ENCODE measurements around the gene KIF3B.

Gene KIF3B

GRCh38 chr20:32343439-32343838 is 66.0 kb downstream of the KIF3B start:
- no peak for TF ChIP-seq CTCF (IDR thresholded peaks at IDR 0.05)
- Histone ChIP-seq H3K9ac (no peak overlapping the region), H3K4me1 (no peaks in the 10 kb centered on the region)

GRCh38 chr20:32344835-32345506 is 67.5 kb downstream of the KIF3B start:
- Histone ChIP-seq H3K27me3 (ENCODE audit: control insufficient read depth, insufficient read depth, low read length) (no peaks in the 10 kb centered on the region), H3K9me3 (ENCODE audit: control insufficient read depth, low read length) (no peaks in the 10 kb centered on the region), H3K4me2 (ENCODE audit: low read length) (no peak overlapping the region), H3K9ac (no peak overlapping the region), H2AFZ (no peak overlapping the region), H3K4me1 (no peaks in the 10 kb centered on the region), H3K27ac (no peak overlapping the region), H3K36me3 (ENCODE audit: control insufficient read depth, insufficient read depth, low read length) (no peaks in the 10 kb centered on the region), H3K4me3 (ENCODE audit: low read depth, low read length) (no peak overlapping the region), H3K79me2 (no peaks in the 10 kb centered on the region)
- no peak for TF ChIP-seq CTCF (IDR thresholded peaks at IDR 0.05)

More at GRCh38 chr20:32343439-32343838, 66.0 kb downstream of the KIF3B start:
- no peaks in the 10 kb centered on the region for H3K79me2 ChIP-seq
- H3K36me3 ChIP-seq (ENCODE audit: control insufficient read depth, insufficient read depth, low read length), result no peaks in the 10 kb centered on the region
- no peak overlapping the region for H3K4me2 ChIP-seq (ENCODE audit: low read length)
- no peaks in the 10 kb centered on the region for H3K9me3 ChIP-seq (ENCODE audit: control insufficient read depth, low read length)
- H3K27ac ChIP-seq, result no peak overlapping the region
- H2AFZ ChIP-seq, result no peak overlapping the region
- no peak overlapping the region for H3K4me3 ChIP-seq (ENCODE audit: low read depth, low read length)
- no peaks in the 10 kb centered on the region for H3K27me3 ChIP-seq (ENCODE audit: control insufficient read depth, insufficient read depth, low read length)

GRCh38 chr20:32348207-32348606 is 70.8 kb downstream of the KIF3B start:
- no peak overlapping the region for H3K4me3 ChIP-seq (ENCODE audit: low read depth, low read length)
- H3K27me3 ChIP-seq (ENCODE audit: control insufficient read depth, insufficient read depth, low read length), result no peaks in the 10 kb centered on the region
- H3K4me2 ChIP-seq (ENCODE audit: low read length), result no peak overlapping the region
- no peaks in the 10 kb centered on the region for H3K4me1 ChIP-seq
- no peak overlapping the region for H3K9ac ChIP-seq
- H3K27ac ChIP-seq, result no peak overlapping the region
- no peaks in the 10 kb centered on the region for H3K79me2 ChIP-seq
- H2AFZ ChIP-seq, result no peak overlapping the region
- no peaks in the 10 kb centered on the region for H3K36me3 ChIP-seq (ENCODE audit: control insufficient read depth, insufficient read depth, low read length)
- no peaks in the 10 kb centered on the region for H3K9me3 ChIP-seq (ENCODE audit: control insufficient read depth, low read length)
- no peak for TF ChIP-seq CTCF (IDR thresholded peaks at IDR 0.05)

GRCh38 chr20:32350421-32350820 is 73.0 kb downstream of the KIF3B start:
- Histone ChIP-seq H3K79me2 (no peaks in the 10 kb centered on the region), H3K36me3 (ENCODE audit: control insufficient read depth, insufficient read depth, low read length) (no peaks in the 10 kb centered on the region), H3K9me3 (ENCODE audit: control insufficient read depth, low read length) (no peaks in the 10 kb centered on the region), H3K27ac (no peak overlapping the region), H3K27me3 (ENCODE audit: control insufficient read depth, insufficient read depth, low read length) (no peaks in the 10 kb centered on the region), H3K9ac (no peak overlapping the region), H3K4me3 (ENCODE audit: low read depth, low read length) (no peak overlapping the region), H3K4me2 (ENCODE audit: low read length) (no peak overlapping the region), H2AFZ (no peak overlapping the region), H3K4me1 (no peaks in the 10 kb centered on the region)
- no peak for TF ChIP-seq CTCF (IDR thresholded peaks at IDR 0.05)

GRCh38 chr20:32352121-32352720 is 74.8 kb downstream of the KIF3B start:
- Histone ChIP-seq H3K36me3 (ENCODE audit: control insufficient read depth, insufficient read depth, low read length) (no peaks in the 10 kb centered on the region), H3K4me2 (ENCODE audit: low read length) (no peak overlapping the region), H3K27me3 (ENCODE audit: control insufficient read depth, insufficient read depth, low read length) (no peaks in the 10 kb centered on the region), H3K9me3 (ENCODE audit: control insufficient read depth, low read length) (no peaks in the 10 kb centered on the region), H3K27ac (no peak overlapping the region), H3K4me3 (ENCODE audit: low read depth, low read length) (no peak overlapping the region), H3K9ac (no peak overlapping the region), H2AFZ (no peak overlapping the region), H3K4me1 (no peaks in the 10 kb centered on the region), H3K79me2 (no peaks in the 10 kb centered on the region)
- TF ChIP-seq CTCF (IDR thresholded peaks at IDR 0.05), result no peak

Data from parathyroid adenoma (tissue), 2 donors.